ENCODE results near the gene PARVG.

Gene PARVG

DNA sequence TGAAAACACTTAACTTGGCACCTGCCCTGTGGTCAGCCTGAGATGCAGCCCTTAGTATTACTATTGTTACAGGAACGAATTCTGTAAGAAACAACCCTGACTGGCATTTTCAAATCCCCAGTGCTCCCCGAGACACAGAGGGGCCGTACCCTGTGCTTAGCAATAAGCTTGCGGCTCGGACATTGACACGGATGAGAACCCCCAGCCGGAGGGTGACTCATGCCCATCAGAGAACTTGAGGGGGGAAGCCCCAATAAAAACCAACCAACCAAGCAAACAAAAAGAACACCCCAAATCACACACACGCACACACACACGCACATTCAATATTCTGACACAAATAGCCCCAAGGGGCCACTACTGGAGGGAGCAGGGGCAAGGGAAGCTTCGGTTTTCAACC lies 68.2 kb downstream of the PARVG start:
- H3K27ac ChIP-seq (ENCODE audit: low read length), result no peak overlapping the region
- H3K27me3 ChIP-seq (ENCODE audit: insufficient read depth, low read length, poor library complexity), result no peaks in the 10 kb centered on the region
- H4K20me1 ChIP-seq (ENCODE audit: insufficient read depth, low read length), result no peaks in the 10 kb centered on the region
- no peaks in the 10 kb centered on the region for H3K36me3 ChIP-seq (ENCODE audit: insufficient read depth, low read length)
- no peak overlapping the region for H3K4me2 ChIP-seq (ENCODE audit: insufficient read depth, low read length)
- H3K9me3 ChIP-seq (ENCODE audit: insufficient read depth, low read length, severe bottlenecking), result peaks cover 7% of the 10 kb centered on the region
- no peak for ATAC-seq (ENCODE audit: insufficient read depth, low read depth)
- DNase-seq, result no peak
- no peak overlapping the region for H3K9ac ChIP-seq (ENCODE audit: low read depth, low read length)
- no peaks in the 10 kb centered on the region for H3K4me1 ChIP-seq (ENCODE audit: insufficient read depth, low read length)
- H3K4me3 ChIP-seq (ENCODE audit: low read depth in 1 of 2, low read length in 2 of 2), result no peak overlapping the region
- H3K79me2 ChIP-seq (ENCODE audit: insufficient read depth, low read length), result no peaks in the 10 kb centered on the region
- H2AFZ ChIP-seq (ENCODE audit: low read depth, low read length), result no peak overlapping the region
- TF ChIP-seq, protein P1, sequence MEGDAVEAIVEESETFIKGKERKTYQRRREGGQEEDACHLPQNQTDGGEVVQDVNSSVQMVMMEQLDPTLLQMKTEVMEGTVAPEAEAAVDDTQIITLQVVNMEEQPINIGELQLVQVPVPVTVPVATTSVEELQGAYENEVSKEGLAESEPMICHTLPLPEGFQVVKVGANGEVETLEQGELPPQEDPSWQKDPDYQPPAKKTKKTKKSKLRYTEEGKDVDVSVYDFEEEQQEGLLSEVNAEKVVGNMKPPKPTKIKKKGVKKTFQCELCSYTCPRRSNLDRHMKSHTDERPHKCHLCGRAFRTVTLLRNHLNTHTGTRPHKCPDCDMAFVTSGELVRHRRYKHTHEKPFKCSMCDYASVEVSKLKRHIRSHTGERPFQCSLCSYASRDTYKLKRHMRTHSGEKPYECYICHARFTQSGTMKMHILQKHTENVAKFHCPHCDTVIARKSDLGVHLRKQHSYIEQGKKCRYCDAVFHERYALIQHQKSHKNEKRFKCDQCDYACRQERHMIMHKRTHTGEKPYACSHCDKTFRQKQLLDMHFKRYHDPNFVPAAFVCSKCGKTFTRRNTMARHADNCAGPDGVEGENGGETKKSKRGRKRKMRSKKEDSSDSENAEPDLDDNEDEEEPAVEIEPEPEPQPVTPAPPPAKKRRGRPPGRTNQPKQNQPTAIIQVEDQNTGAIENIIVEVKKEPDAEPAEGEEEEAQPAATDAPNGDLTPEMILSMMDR (IDR thresholded peaks at IDR 0.05; ENCODE audit: borderline replicate concordance, extremely low read depth, low read length, poor library complexity, severe bottlenecking), result no peak
- TF ChIP-seq EZH2 (IDR thresholded peaks at IDR 0.05; ENCODE audit: borderline replicate concordance, low read depth, low read length, severe bottlenecking), result no peak

DNA sequence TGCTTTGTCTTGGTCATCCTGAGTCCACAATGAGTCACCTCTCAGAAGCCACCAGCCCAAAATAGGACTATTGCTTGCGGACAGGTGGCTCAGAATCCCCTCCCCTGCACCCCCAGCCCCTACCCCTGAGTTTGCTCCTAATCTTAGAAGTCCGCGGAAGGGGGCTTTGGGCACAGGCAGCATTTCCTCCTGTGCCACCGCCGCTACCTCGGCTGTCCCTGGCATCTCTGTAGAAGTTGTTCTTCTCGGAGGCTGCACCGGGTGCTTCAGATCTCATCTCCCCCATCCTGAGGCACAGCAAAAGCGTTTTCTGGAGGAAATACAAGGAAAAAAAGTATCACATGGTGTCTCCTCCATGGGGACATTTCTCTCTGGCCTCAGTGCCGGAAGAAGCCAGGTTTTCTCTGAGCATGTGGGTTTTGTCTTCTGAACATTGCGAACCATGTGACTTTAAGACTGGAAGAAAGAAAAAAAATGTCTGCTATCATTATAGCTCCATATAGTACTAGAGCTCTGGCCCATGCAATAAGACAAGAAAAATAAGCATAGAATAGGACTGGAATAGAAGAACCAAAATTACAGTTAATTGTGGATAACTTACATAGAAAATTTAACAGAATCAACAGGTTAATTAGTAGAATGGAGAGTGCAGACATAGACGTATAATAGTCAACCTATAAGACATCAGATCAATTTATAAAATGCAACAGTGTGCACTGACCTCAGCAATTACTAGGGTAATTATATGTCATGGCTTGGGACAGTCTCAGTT lies 68.8 kb downstream of the PARVG start:
- Histone ChIP-seq H4K20me1 (ENCODE audit: insufficient read depth, low read length) (no peaks in the 10 kb centered on the region; the same call in 1 of the 2 replicates), H3K27ac (ENCODE audit: low read length) (no peak overlapping the region), H2AFZ (ENCODE audit: low read depth, low read length) (no peak overlapping the region), H3K4me3 (ENCODE audit: low read depth in 1 of 2, low read length in 2 of 2) (no peak overlapping the region), H3K79me2 (ENCODE audit: insufficient read depth, low read length) (no peaks in the 10 kb centered on the region), H3K27me3 (ENCODE audit: insufficient read depth, low read length, poor library complexity) (no peaks in the 10 kb centered on the region), H3K9me3 (ENCODE audit: insufficient read depth, low read length, severe bottlenecking) (peaks cover 7% of the 10 kb centered on the region), H3K9ac (ENCODE audit: low read depth, low read length) (no peak overlapping the region), H3K4me2 (ENCODE audit: insufficient read depth, low read length) (no peak overlapping the region), H3K4me1 (ENCODE audit: insufficient read depth, low read length) (no peaks in the 10 kb centered on the region), H3K36me3 (ENCODE audit: insufficient read depth, low read length) (no peaks in the 10 kb centered on the region)
- TF ChIP-seq, protein P1 (IDR thresholded peaks at IDR 0.05; ENCODE audit: borderline replicate concordance, extremely low read depth, low read length, poor library complexity, severe bottlenecking), result no peak
- TF ChIP-seq EZH2 (IDR thresholded peaks at IDR 0.05; ENCODE audit: borderline replicate concordance, low read depth, low read length, severe bottlenecking), result no peak
- ATAC-seq (ENCODE audit: insufficient read depth, low read depth), result no peak
- DNase-seq, result no peak

DNA sequence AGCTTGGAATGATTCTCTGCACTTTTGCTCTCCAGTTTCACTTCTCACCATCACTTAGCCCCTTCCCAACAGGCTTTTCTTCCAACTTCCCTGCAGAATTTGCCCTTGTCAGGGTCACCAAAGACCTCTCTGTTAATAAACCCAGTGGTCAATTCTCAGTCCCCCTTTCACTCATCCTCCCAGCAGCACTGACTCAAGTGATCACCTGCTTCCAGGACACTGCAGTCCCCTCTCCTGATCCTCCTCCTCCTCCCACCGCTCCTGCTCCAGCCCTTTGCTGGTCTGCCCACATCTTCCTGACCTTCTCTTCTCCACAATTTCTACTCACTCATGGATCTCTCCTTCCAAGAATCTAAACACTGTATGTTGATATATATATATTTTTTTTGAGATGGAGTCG lies 74.1 kb downstream of the PARVG start:
- H3K27me3 ChIP-seq (ENCODE audit: insufficient read depth, low read length, poor library complexity), result no peaks in the 10 kb centered on the region
- TF ChIP-seq, protein P1 (IDR thresholded peaks at IDR 0.05; ENCODE audit: borderline replicate concordance, extremely low read depth, low read length, poor library complexity, severe bottlenecking), result no peak
- no peak for TF ChIP-seq EZH2 (IDR thresholded peaks at IDR 0.05; ENCODE audit: borderline replicate concordance, low read depth, low read length, severe bottlenecking)
- H3K4me1 ChIP-seq (ENCODE audit: insufficient read depth, low read length), result no peaks in the 10 kb centered on the region
- no peak overlapping the region for H3K4me2 ChIP-seq (ENCODE audit: insufficient read depth, low read length)
- H3K9ac ChIP-seq (ENCODE audit: low read depth, low read length), result no peak overlapping the region
- H3K79me2 ChIP-seq (ENCODE audit: insufficient read depth, low read length), result no peaks in the 10 kb centered on the region
- no peaks in the 10 kb centered on the region; the same call in 1 of the 2 replicates for H4K20me1 ChIP-seq (ENCODE audit: insufficient read depth, low read length)
- H3K9me3 ChIP-seq (ENCODE audit: insufficient read depth, low read length, severe bottlenecking), result peaks cover 3% of the 10 kb centered on the region
- no peak overlapping the region for H3K27ac ChIP-seq (ENCODE audit: low read length)
- H3K36me3 ChIP-seq (ENCODE audit: insufficient read depth, low read length), result no peaks in the 10 kb centered on the region
- ATAC-seq (ENCODE audit: insufficient read depth, low read depth) (no peak), DNase-seq (no peak)
- no peak overlapping the region for H3K4me3 ChIP-seq (ENCODE audit: low read depth in 1 of 2, low read length in 2 of 2)
- no peak overlapping the region for H2AFZ ChIP-seq (ENCODE audit: low read depth, low read length)

All from DND-41 (cell line).